Esophagus muscularis mucosa (tissue), 4 donors: ENCODE measurements around the gene PPP2R5B. TPM values are rescaled to one million over a fixed set of nuclear protein-coding genes. Genes with fewer than 3 reads are reported as not detected.

Source experiments
- DNase-seq: peaks from one replicate; pipeline ENCODE4 v3.0.0-alpha.2; 2017; ENCODE audit errors: extremely low spot score
- H3K27ac ChIP-seq, 4 donors: fragments of 200-600 bp; sonication (generic); replicated peaks in 1 of 4; 1 replicate in 3 of 4; 2 replicates in 1 of 4; pipeline ENCODE4 v1.5.1; 2016 to 2019; ENCODE audit warnings: mild to moderate bottlenecking in 1 of 4
- H3K27me3 ChIP-seq, 4 donors: fragments of 200-600 bp; sonication (generic); one replicate each; pipeline versions ENCODE4 v1.5.1 to v1.6.0; 2016 to 2019
- H3K36me3 ChIP-seq, 4 donors: fragments of 200-600 bp; sonication (generic); one replicate each; pipeline ENCODE4 v1.5.1; 2016 to 2019
- H3K4me1 ChIP-seq, 4 donors: fragments of 200-600 bp; sonication (generic); one replicate each; pipeline ENCODE4 v1.5.1; 2016 to 2019
- H3K4me3 ChIP-seq, 4 donors: fragments of 200-600 bp; sonication (generic); 1 replicate in 2 of 4; 2 replicates in 2 of 4; pipeline ENCODE4 v1.5.1; 2016 to 2019; ENCODE audit warnings: mild to moderate bottlenecking in 4 of 4, moderate library complexity in 1 of 4
- H3K9me3 ChIP-seq, 4 donors: fragments of 200-600 bp; sonication (generic); 1 replicate in 3 of 4; 2 replicates in 1 of 4; pipeline ENCODE4 v1.5.1; 2016 to 2019
- CTCF ChIP-seq, 3 experiments: fragments of 200-600 bp in 2 of 3; fragments of 450-650 bp in 1 of 3; sonication (generic) in 2 of 3; IDR thresholded peaks; one replicate each; pipeline ENCODE4 v1.5.1; 2017 to 2019; ENCODE audit warnings: antibody characterized with exemption in 3 of 3, mild to moderate bottlenecking in 2 of 3, moderate library complexity in 1 of 3
- EP300 ChIP-seq: sonication (generic); formaldehyde crosslinking; IDR thresholded peaks from one replicate; pipeline ENCODE4 v1.6.1; 2017; ENCODE audit warnings: antibody characterized with exemption
- POLR2A ChIP-seq: fragments of 450-650 bp; IDR thresholded peaks from one replicate; pipeline ENCODE4 v1.6.1; 2017; ENCODE audit warnings: antibody characterized with exemption, moderate library complexity, mild to moderate bottlenecking, low read depth
- POLR2AphosphoS5 ChIP-seq, 2 donors: sonication (generic); formaldehyde crosslinking; IDR thresholded peaks; one replicate each; pipeline ENCODE4 v1.6.1; 2017; ENCODE audit warnings: antibody characterized with exemption in 2 of 2
- WGBS: methylation state at CpG from one replicate; pipeline ENCODE4 v1.1.5; 2018; 5-methylcytosine and 5-hydroxymethylcytosine counted together
- intact Hi-C: fragments of 100-400 bp; cut with DNase I; formaldehyde crosslinking; loops from one replicate; pipeline ENCODE4 v1.15.1; 2023
- total RNA-seq, 4 donors: library from RNA; depleted of rRNA; stranded (reverse); fragments of >200 nt; gene quantifications; one replicate each; pipeline versions ENCODE4 v1.1.0 to v1.2.1, GENCODE V29; 2016

Gene PPP2R5B
- 10 to 100 TPM; 24.1 to 38.8 (median 29.0) TPM for total RNA-seq

GRCh38 chr11:64923944-64924909 is at the start of gene PPP2R5B:
Gene PPP2R5B, plus strand, starts transcription at chr11:64924689. Its CDS starts 1,046 bp downstream, at chr11:64925735.
- DNase-seq: peak; percentile 98
- peaks cover 6 to 28% (median 26%) of the 10 kb centered on the region in 4 donors for H3K36me3 ChIP-seq
- WGBS: 0% methylated on average over 5 of the region's 47 CpGs
- no peaks in the 10 kb centered on the region for H3K9me3 ChIP-seq
- TF ChIP-seq CTCF (IDR thresholded peaks at IDR 0.05) (peak in 1 of 3 experiments; percentile 22), EP300 (no peak), POLR2A (peak; percentile 73), POLR2AphosphoS5 (IDR thresholded peaks at IDR 0.05) (peak; percentile 95 to 96)
- peaks cover 26 to 30% (median 29%) of the 10 kb centered on the region in 4 donors for H3K4me1 ChIP-seq
- no peaks in the 10 kb centered on the region for H3K27me3 ChIP-seq
- peak within 1 kb of the TSS; percentile 85 to 100 (median 90) for H3K4me3 ChIP-seq
- intact Hi-C loops: loop anchor here (5.0 kb wide), 1 partner anchor 193 kb away; the partner anchor contains the start of gene ZNHIT2
- peak within 1 kb of the TSS; percentile 96 to 99 (median 97) for H3K27ac ChIP-seq

GRCh38 chr11:64875369-64876228 is 48.9 kb upstream of the PPP2R5B start:
- Histone ChIP-seq H3K27me3 (no peaks in the 10 kb centered on the region), H3K9me3 (no peaks in the 10 kb centered on the region), H3K4me3 (peak overlapping the region; percentile 68 to 92 (median 86)), H3K36me3 (peaks cover 12 to 47% (median 32%) of the 10 kb centered on the region in 4 donors), H3K27ac (peak overlapping the region; percentile 93 to 98 (median 94)), H3K4me1 (peaks cover 80 to 89% (median 81%) of the 10 kb centered on the region in 4 donors)
- intact Hi-C loops: no loop called here
- no peak for DNase-seq
- 38% methylated on average over 14 of the region's 17 CpGs for WGBS
- TF ChIP-seq POLR2A (no peak), POLR2AphosphoS5 (IDR thresholded peaks at IDR 0.05) (peak in 1 of 2 donors; percentile 39)

GRCh38 chr11:64876229-64876750 is 48.2 kb upstream of the PPP2R5B start:
- Histone ChIP-seq H3K4me1 (peaks cover 73 to 88% (median 77%) of the 10 kb centered on the region in 4 donors), H3K36me3 (peaks cover 12 to 42% (median 29%) of the 10 kb centered on the region in 4 donors), H3K9me3 (no peaks in the 10 kb centered on the region), H3K27ac (peak overlapping the region; percentile 93 to 98 (median 94)), H3K27me3 (no peaks in the 10 kb centered on the region), H3K4me3 (peak overlapping the region; percentile 68 to 92 (median 86))
- WGBS: 25% methylated on average over 5 of the region's 11 CpGs
- intact Hi-C loops: no loop called here
- DNase-seq: no peak
- TF ChIP-seq EP300 (no peak), POLR2AphosphoS5 (IDR thresholded peaks at IDR 0.05) (no peak), CTCF (IDR thresholded peaks at IDR 0.05) (no peak), POLR2A (no peak)

GRCh38 chr11:64876835-64877341 is 47.6 kb upstream of the PPP2R5B start:
- H3K4me1 ChIP-seq: peaks cover 67 to 84% (median 71%) of the 10 kb centered on the region in 4 donors
- H3K9me3 ChIP-seq: no peaks in the 10 kb centered on the region
- intact Hi-C loops: no loop called here

More at GRCh38 chr11:64876835-64877341, 47.6 kb upstream of the PPP2R5B start:
- TF ChIP-seq EP300 (no peak), CTCF (IDR thresholded peaks at IDR 0.05) (no peak), POLR2A (no peak), POLR2AphosphoS5 (IDR thresholded peaks at IDR 0.05) (peak; percentile 15 to 64)
- Histone ChIP-seq H3K4me3 (peak overlapping the region; percentile 68 to 92 (median 86)), H3K27me3 (no peaks in the 10 kb centered on the region), H3K27ac (peak overlapping the region; percentile 93 to 98 (median 94)), H3K36me3 (peaks cover 12 to 36% (median 24%) of the 10 kb centered on the region in 4 donors)
- no peak for DNase-seq
- WGBS: 18% methylated on average over 10 of the region's 14 CpGs
